ENCODE measurements around the gene AKT2.

DNA sequence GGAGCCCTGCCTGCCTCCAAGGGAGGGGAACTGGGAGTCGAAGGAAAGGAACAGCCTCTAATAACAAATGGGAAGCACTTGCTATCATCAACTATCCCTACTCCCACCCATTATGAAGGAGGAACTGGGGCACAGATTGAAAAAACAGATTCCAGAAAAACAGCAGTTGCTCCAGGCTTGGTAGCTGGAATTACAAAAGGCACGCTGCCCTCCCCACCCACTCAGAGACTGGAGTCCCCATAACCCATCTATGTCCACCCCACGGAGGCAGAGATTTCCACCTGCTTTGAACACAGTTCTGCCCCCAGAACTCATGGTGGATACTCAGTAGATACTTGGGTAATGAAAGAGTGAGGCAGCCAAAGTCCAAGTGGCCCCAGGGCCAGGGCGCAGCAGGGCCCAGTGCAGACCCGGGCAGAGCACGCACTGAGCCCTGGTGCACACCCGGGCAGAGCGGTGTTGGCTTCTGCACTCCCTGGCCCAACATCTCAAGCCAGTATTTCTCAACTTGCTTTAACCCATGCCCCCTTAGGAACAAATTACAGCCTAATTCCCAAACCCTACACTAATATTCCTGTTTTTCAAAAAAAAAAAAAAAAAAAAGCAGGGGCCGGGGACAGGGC, 39.5 kb downstream of the AKT2 start:
- TF ChIP-seq, protein P1, sequence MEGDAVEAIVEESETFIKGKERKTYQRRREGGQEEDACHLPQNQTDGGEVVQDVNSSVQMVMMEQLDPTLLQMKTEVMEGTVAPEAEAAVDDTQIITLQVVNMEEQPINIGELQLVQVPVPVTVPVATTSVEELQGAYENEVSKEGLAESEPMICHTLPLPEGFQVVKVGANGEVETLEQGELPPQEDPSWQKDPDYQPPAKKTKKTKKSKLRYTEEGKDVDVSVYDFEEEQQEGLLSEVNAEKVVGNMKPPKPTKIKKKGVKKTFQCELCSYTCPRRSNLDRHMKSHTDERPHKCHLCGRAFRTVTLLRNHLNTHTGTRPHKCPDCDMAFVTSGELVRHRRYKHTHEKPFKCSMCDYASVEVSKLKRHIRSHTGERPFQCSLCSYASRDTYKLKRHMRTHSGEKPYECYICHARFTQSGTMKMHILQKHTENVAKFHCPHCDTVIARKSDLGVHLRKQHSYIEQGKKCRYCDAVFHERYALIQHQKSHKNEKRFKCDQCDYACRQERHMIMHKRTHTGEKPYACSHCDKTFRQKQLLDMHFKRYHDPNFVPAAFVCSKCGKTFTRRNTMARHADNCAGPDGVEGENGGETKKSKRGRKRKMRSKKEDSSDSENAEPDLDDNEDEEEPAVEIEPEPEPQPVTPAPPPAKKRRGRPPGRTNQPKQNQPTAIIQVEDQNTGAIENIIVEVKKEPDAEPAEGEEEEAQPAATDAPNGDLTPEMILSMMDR (IDR thresholded peaks at IDR 0.05 in 4 of 5, conservative IDR thresholded peaks at IDR 0.05 in 1 of 5): no peak
- TF ChIP-seq POLR2A (IDR thresholded peaks at IDR 0.05): no peak

All from gastrocnemius medialis (tissue), 4 donors.